Sigmoid colon (tissue), 7 donors: ENCODE results near the gene F10. TPM values are rescaled to one million over a fixed set of nuclear protein-coding genes. Genes with fewer than 3 reads are reported as not detected.

Source experiments
- DNase-seq: peaks from one replicate; pipeline ENCODE4 v3.0.0-alpha.2; 2019
- H3K27ac ChIP-seq, 4 donors: fragments of 200-600 bp; sonication (generic); one replicate each; pipeline ENCODE4 v1.5.1; 2016 to 2019; ENCODE audit warnings: mild to moderate bottlenecking in 1 of 4
- H3K27me3 ChIP-seq, 3 donors: fragments of 200-600 bp; sonication (generic); one replicate each; pipeline ENCODE4 v1.5.1; 2019; ENCODE audit warnings: mild to moderate bottlenecking in 1 of 3
- H3K36me3 ChIP-seq, 4 donors: fragments of 200-600 bp; sonication (generic); one replicate each; pipeline ENCODE4 v1.5.1; 2016 to 2019
- H3K4me1 ChIP-seq, 4 donors: fragments of 200-600 bp; sonication (generic); one replicate each; pipeline ENCODE4 v1.5.1; 2017 to 2019
- H3K4me3 ChIP-seq, 4 donors: fragments of 200-600 bp; sonication (generic); one replicate each; pipeline ENCODE4 v1.5.1; 2017 to 2019; ENCODE audit warnings: mild to moderate bottlenecking in 2 of 4, moderate library complexity in 1 of 4
- H3K9me3 ChIP-seq, 4 donors: fragments of 200-600 bp in 3 of 4; sonication (generic) in 3 of 4; one replicate each; pipeline versions ENCODE4 v1.5.1 to v1.6.1; 2013 to 2019
- CTCF ChIP-seq, 4 experiments: fragments of 450-650 bp in 3 of 4; fragments of 200-600 bp in 1 of 4; IDR thresholded peaks; one replicate each; pipeline ENCODE4 v1.5.1; 2016 to 2019; ENCODE audit warnings: antibody characterized with exemption in 4 of 4, mild to moderate bottlenecking in 3 of 4, moderate library complexity in 2 of 4
- EP300 ChIP-seq, 4 donors: sonication (generic); formaldehyde crosslinking; IDR thresholded peaks; one replicate each; pipeline ENCODE4 v1.6.1; 2017; ENCODE audit warnings: antibody characterized with exemption in 4 of 4
- POLR2A ChIP-seq, 2 donors: fragments of 450-650 bp; IDR thresholded peaks; one replicate each; pipeline ENCODE4 v1.6.1; 2016; ENCODE audit warnings: antibody characterized with exemption in 2 of 2, mild to moderate bottlenecking in 2 of 2, moderate library complexity in 2 of 2
- POLR2AphosphoS5 ChIP-seq, 4 donors: sonication (generic); formaldehyde crosslinking; IDR thresholded peaks; one replicate each; pipeline ENCODE4 v1.6.1; 2017; ENCODE audit warnings: antibody characterized with exemption in 4 of 4
- WGBS, 2 donors: extraction: QIAGEN DNeasy Blood & Tissue Kit; methylation state at CpG; one replicate each; pipeline ENCODE4 v1.1.7; 2013; 5-methylcytosine and 5-hydroxymethylcytosine counted together
- intact Hi-C: fragments of 100-400 bp; cut with DNase I; formaldehyde crosslinking; loops from one replicate; pipeline ENCODE4 v1.15.1; 2023
- polyA plus RNA-seq, 3 donors: library from polyadenylated mRNA; stranded (reverse); fragments of 200-250 nt; gene quantifications; one replicate each; pipeline ENCODE4 v1.2.3, GENCODE V29; 2013
- total RNA-seq, 4 donors: library from RNA; depleted of rRNA; stranded (reverse); fragments of >200 nt; gene quantifications; one replicate each; pipeline ENCODE4 v1.1.0, GENCODE V29; 2016
- donor health status: healthy with polysubstance abuse.
- donor health status: Bipolar disorder and iron deficiency.
- donor health status: healthy.

Gene F10
- total and polyA plus RNA-seq, 7 donors: 2.4 to 10.0 (median 4.9) TPM; not detected in 1

GRCh38 chr13:113086991-113087922 is 35.3 kb upstream of the F10 start:
- no peak for TF ChIP-seq EP300 (IDR thresholded peaks at IDR 0.05)
- no peak for TF ChIP-seq POLR2AphosphoS5 (IDR thresholded peaks at IDR 0.05)
- no peak for TF ChIP-seq POLR2A (IDR thresholded peaks at IDR 0.05)
- no peak for TF ChIP-seq CTCF (IDR thresholded peaks at IDR 0.05)
- Histone ChIP-seq H3K27me3 (peaks cover 0 to 6% (median 0%) of the 10 kb centered on the region in 3 donors), H3K4me3 (no peak overlapping the region), H3K36me3 (no peaks in the 10 kb centered on the region), H3K4me1 (no peaks in the 10 kb centered on the region), H3K27ac (no peak overlapping the region), H3K9me3 (no peaks in the 10 kb centered on the region)
- DNase-seq: peak; percentile 58
- intact Hi-C loops: no loop called here
- 91 to 92% methylated on average over 39 of the region's 39 CpGs for WGBS, 2 donors

- Histone ChIP-seq H3K9me3 (no peaks in the 10 kb centered on the region), H3K4me1 (no peaks in the 10 kb centered on the region), H3K36me3 (no peaks in the 10 kb centered on the region), H3K4me3 (no peak overlapping the region), H3K27ac (no peak overlapping the region), H3K27me3 (peaks cover 0 to 6% (median 0%) of the 10 kb centered on the region in 3 donors)
- 92 to 93% methylated on average over 40 of the region's 40 CpGs for whole genome bisulfite sequencing, 2 donors
- TF ChIP-seq POLR2A (IDR thresholded peaks at IDR 0.05): no peak
- TF ChIP-seq CTCF (IDR thresholded peaks at IDR 0.05): no peak
- intact Hi-C loops: no loop called here
- DNase-seq: peak; percentile 40
Measured at GRCh38 chr13:113087923-113088690, 34.5 kb upstream of the F10 start.

- Histone ChIP-seq H3K4me1 (no peaks in the 10 kb centered on the region), H3K27ac (no peak overlapping the region), H3K9me3 (no peaks in the 10 kb centered on the region), H3K36me3 (no peaks in the 10 kb centered on the region), H3K4me3 (no peak overlapping the region), H3K27me3 (peaks cover 0 to 8% (median 0%) of the 10 kb centered on the region in 3 donors)
- intact Hi-C loops: no loop called here
- WGBS, 2 donors: 90% methylated on average over 17 of the region's 17 CpGs
- peak; percentile 50 for DNase-seq
- TF ChIP-seq EP300 (IDR thresholded peaks at IDR 0.05) (no peak), POLR2A (IDR thresholded peaks at IDR 0.05) (no peak), CTCF (IDR thresholded peaks at IDR 0.05) (no peak), POLR2AphosphoS5 (IDR thresholded peaks at IDR 0.05) (no peak)
Measured at GRCh38 chr13:113088691-113089020, 33.9 kb upstream of the F10 start.

DNA sequence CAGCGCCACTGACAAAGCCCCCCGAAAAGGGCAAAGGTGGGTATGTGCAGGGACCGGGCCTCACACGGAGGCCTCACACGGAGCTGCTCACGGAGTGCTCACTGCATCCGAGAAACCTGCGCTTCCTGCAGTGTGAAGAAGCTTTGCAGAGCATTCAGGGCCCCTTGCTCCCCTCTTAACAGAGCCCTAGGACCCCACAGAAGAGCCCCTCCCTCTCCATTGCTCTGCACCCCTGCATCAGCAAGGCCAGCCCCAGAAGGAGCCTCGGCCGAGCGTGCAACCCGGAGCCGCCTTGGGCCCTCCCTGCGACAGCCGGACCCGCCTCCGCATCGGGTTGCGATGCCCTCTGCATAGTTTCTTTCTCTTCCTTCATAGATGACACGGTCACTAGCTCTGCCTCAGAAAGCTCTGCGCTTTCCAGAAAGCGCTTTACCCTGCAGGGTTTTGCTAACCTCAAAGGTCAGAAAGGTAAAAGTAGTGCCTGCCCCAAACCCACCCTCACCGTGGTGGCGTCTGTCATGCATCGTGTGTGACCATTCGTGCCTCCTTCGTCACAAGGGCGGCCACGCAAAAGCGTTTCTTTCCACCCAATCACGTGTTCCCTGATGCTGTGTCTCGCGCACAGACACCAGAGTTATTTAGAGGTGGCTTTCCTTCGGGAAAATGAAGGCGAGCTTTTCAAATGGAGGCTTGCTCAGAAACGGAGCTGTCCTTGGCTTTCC is 32.7 kb upstream of the F10 start:
- intact Hi-C loops: no loop called here
- H3K36me3 ChIP-seq: no peaks in the 10 kb centered on the region

More for the DNA sequence above, 32.7 kb upstream of the F10 start:
- TF ChIP-seq POLR2A (IDR thresholded peaks at IDR 0.05) (no peak), EP300 (IDR thresholded peaks at IDR 0.05) (no peak), POLR2AphosphoS5 (IDR thresholded peaks at IDR 0.05) (no peak), CTCF (IDR thresholded peaks at IDR 0.05) (no peak)
- no peaks in the 10 kb centered on the region for H3K4me1 ChIP-seq
- H3K27me3 ChIP-seq: peaks cover 0 to 19% (median 0%) of the 10 kb centered on the region in 3 donors
- H3K9me3 ChIP-seq: no peaks in the 10 kb centered on the region
- no peak overlapping the region for H3K4me3 ChIP-seq
- 88 to 92% methylated on average over 36 of the region's 36 CpGs for WGBS, 2 donors
- peak; percentile 52 for DNase-seq
- H3K27ac ChIP-seq: no peak overlapping the region
